Measurements from ENCODE around the gene PFKP. TPM values are rescaled to one million over a fixed set of nuclear protein-coding genes. Genes with fewer than 3 reads are reported as not detected.

Gene PFKP
- total RNA-seq, 2 experiments from 2014 or later: 32.2 to 38.9 TPM

DNA sequence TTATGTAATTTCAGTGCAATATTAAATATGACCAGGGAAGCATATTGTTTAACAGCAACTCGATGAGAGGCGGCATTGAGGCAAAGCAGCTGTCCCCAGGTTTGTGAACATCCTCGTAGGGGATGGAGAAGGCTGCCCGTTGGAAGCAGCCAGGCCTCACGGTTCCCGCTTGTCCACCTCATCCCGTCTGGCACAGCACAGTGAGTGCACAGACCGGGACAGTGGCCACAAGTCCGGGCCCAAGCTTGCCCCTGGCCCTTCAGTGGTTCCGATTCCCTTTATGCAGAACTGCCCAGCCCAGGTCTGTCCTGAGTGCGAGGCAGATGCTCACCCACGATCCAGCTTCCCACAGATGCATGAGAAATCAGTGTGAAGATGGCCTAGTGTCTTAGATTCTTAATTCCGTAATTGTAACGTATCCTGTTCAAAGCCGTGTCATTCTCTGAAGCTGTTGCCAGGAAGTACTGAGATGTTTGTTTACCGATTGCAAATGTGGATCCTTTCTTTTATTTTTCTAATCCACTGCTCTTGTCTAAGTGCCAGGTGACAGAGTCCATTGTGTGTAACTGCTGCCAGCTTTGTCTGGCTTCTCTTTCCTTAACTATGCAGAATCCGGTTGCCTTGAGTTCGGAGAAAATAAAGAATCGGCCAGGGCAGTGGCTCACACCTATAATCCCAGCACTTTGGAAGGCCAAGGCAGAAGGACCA, 35.5 kb downstream of the PFKP start:
- intact Hi-C loops (cut with DNase I, micrococcal nuclease): no loop called here
- POLR2A ChIA-PET: no interaction called here
- Mint-ChIP-seq H3K4me3 (no peak overlapping the region), H3K27ac (no peak overlapping the region), H3K36me3 (ENCODE audit: low read depth) (peaks cover 76% of the 10 kb centered on the region), H3K4me1 (ENCODE audit: low read depth) (no peaks in the 10 kb centered on the region), H3K27me3 (no peaks in the 10 kb centered on the region), H3K9me3 (no peaks in the 10 kb centered on the region)
- no peak for ATAC-seq (ENCODE audit: poor library complexity)
- Histone ChIP-seq H3K36me3 (ENCODE audit: insufficient read depth, low read length) (peaks cover 75% of the 10 kb centered on the region), H3K27me3 (ENCODE audit: control insufficient read depth in 1 of 2, insufficient read depth in 2 of 2, low read length in 2 of 2) (no peaks in the 10 kb centered on the region), H3K4me1 (ENCODE audit: insufficient read depth, low read length) (no peaks in the 10 kb centered on the region), H3K27ac (ENCODE audit: low read depth in 1 of 2, low read length in 2 of 2) (no peak overlapping the region), H3K4me3 (ENCODE audit: low read length) (no peak overlapping the region), H3K9me3 (ENCODE audit: control insufficient read depth in 1 of 2, insufficient read depth in 1 of 2, low read length in 2 of 2) (no peaks in the 10 kb centered on the region)
- CTCF ChIA-PET: no interaction called here
- DNase-seq: no peak
- TF ChIP-seq, protein P1, sequence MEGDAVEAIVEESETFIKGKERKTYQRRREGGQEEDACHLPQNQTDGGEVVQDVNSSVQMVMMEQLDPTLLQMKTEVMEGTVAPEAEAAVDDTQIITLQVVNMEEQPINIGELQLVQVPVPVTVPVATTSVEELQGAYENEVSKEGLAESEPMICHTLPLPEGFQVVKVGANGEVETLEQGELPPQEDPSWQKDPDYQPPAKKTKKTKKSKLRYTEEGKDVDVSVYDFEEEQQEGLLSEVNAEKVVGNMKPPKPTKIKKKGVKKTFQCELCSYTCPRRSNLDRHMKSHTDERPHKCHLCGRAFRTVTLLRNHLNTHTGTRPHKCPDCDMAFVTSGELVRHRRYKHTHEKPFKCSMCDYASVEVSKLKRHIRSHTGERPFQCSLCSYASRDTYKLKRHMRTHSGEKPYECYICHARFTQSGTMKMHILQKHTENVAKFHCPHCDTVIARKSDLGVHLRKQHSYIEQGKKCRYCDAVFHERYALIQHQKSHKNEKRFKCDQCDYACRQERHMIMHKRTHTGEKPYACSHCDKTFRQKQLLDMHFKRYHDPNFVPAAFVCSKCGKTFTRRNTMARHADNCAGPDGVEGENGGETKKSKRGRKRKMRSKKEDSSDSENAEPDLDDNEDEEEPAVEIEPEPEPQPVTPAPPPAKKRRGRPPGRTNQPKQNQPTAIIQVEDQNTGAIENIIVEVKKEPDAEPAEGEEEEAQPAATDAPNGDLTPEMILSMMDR (IDR thresholded peaks at IDR 0.05): no peak

DNA sequence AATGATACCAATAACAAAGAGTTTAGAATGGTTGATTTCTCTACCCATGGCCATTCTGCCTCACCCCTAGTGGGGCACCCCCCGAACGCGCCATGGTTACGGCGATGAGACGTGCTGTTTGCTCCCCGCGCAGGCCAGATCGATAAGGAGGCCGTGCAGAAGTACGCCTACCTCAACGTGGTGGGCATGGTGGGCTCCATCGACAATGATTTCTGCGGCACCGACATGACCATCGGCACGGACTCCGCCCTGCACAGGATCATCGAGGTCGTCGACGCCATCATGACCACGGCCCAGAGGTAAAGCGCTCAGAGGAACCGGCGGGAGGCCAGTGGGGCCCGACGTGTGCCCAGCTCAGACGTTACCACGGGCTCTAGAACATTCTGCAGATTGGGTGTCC, 36.3 kb downstream of the PFKP start:
- Histone ChIP-seq H3K9me3 (ENCODE audit: control insufficient read depth in 1 of 2, insufficient read depth in 1 of 2, low read length in 2 of 2) (no peaks in the 10 kb centered on the region), H3K27me3 (ENCODE audit: control insufficient read depth in 1 of 2, insufficient read depth in 2 of 2, low read length in 2 of 2) (no peaks in the 10 kb centered on the region), H3K27ac (ENCODE audit: low read depth in 1 of 2, low read length in 2 of 2) (no peak overlapping the region), H3K4me1 (ENCODE audit: insufficient read depth, low read length) (no peaks in the 10 kb centered on the region), H3K36me3 (ENCODE audit: insufficient read depth, low read length) (peaks cover 82% of the 10 kb centered on the region), H3K4me3 (ENCODE audit: low read length) (no peak overlapping the region)
- intact Hi-C loops (cut with DNase I, micrococcal nuclease): no loop called here
- CTCF ChIA-PET: no interaction called here
- Mint-ChIP-seq H3K9me3 (no peaks in the 10 kb centered on the region), H3K27ac (no peak overlapping the region), H3K36me3 (ENCODE audit: low read depth) (peaks cover 83% of the 10 kb centered on the region), H3K4me1 (ENCODE audit: low read depth) (no peaks in the 10 kb centered on the region), H3K27me3 (no peaks in the 10 kb centered on the region), H3K4me3 (no peak overlapping the region)
- TF ChIP-seq, protein P1 (IDR thresholded peaks at IDR 0.05): no peak
- no peak for ATAC-seq (ENCODE audit: poor library complexity)
- POLR2A ChIA-PET: no interaction called here
- no peak for DNase-seq

DNA sequence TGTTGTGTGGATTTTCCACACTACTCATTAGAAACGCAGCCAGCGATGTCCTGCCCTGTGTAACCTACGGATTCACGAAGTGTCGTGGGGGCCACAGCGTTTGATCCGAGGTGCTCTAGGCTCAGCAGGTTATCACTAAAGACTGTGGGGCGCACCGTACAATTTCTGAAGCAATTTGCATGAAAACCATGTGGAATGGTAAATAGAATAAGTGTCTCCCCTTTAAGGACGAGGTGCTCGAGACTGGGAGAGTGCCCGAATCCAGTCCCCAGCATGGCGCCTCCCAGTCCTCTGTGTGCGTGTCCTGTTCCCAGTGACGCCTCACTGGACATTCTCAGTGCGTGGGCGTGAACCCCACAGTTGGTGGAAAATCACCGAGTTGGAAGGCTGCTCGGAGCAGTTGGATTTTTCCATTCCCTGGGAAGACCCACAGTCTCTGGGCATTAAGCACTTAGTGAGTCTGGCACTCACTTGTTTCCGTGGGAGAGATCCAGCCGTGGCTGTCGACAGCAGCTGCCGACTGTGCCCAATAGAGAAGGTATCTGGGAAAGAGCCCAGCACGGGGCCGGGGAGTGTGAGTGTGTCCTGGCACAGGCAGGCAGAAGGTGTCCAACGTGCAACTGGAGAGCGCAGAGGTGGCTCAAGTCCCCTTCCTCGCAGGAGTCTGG, 37.0 kb downstream of the PFKP start:
- Mint-ChIP-seq H3K4me3 (no peak overlapping the region), H3K27ac (no peak overlapping the region), H3K36me3 (ENCODE audit: low read depth) (peaks cover 83% of the 10 kb centered on the region), H3K9me3 (no peaks in the 10 kb centered on the region), H3K4me1 (ENCODE audit: low read depth) (no peaks in the 10 kb centered on the region), H3K27me3 (no peaks in the 10 kb centered on the region)
- POLR2A ChIA-PET: no interaction called here
- no peak overlapping the region for H3K27ac ChIP-seq (ENCODE audit: low read depth in 1 of 2, low read length in 2 of 2)
- H3K36me3 ChIP-seq (ENCODE audit: insufficient read depth, low read length): peaks cover 83% of the 10 kb centered on the region
- ATAC-seq (ENCODE audit: poor library complexity) (no peak), DNase-seq (no peak)
- no peaks in the 10 kb centered on the region for H3K9me3 ChIP-seq (ENCODE audit: control insufficient read depth in 1 of 2, insufficient read depth in 1 of 2, low read length in 2 of 2)
- H3K27me3 ChIP-seq (ENCODE audit: control insufficient read depth in 1 of 2, insufficient read depth in 2 of 2, low read length in 2 of 2): no peaks in the 10 kb centered on the region
- CTCF ChIA-PET: no interaction called here
- no peak overlapping the region for H3K4me3 ChIP-seq (ENCODE audit: low read length)
- TF ChIP-seq, protein P1 (IDR thresholded peaks at IDR 0.05): no peak
- intact Hi-C loops (cut with DNase I, micrococcal nuclease): no loop called here
- H3K4me1 ChIP-seq (ENCODE audit: insufficient read depth, low read length): no peaks in the 10 kb centered on the region

Data from CD4-positive, alpha-beta T cell (primary cell).